H9 (cell line): Measurements from ENCODE around the gene DLX5. TPM values are rescaled to one million over a fixed set of nuclear protein-coding genes. Genes with fewer than 3 reads are reported as not detected.
A peak's percentile ranks its signal among the peaks of the same experiment; 100 is the strongest.

Source experiments
- DNase-seq: peaks from one replicate; pipeline ENCODE4 v3.0.0-alpha.2; 2017
- H2AFZ ChIP-seq: one replicate; pipeline ENCODE4 v1.6.1; 2013; ENCODE audit warnings: mild to moderate bottlenecking, low read length, control low read depth, moderate library complexity
- H2AK5ac ChIP-seq: 2 replicates; pipeline ENCODE4 v1.6.1; 2013; ENCODE audit warnings: low read length, control low read depth, mixed read lengths; ENCODE audit not compliant: insufficient read length
- H2BK120ac ChIP-seq: one replicate; pipeline ENCODE4 v1.6.1; 2013; ENCODE audit warnings: low read depth, mild to moderate bottlenecking, low read length, control low read depth, inconsistent platforms; ENCODE audit not compliant: poor library complexity, severe bottlenecking
- H2BK12ac ChIP-seq: 2 replicates; pipeline ENCODE4 v1.6.1; 2013; ENCODE audit warnings: low read length, control low read depth, mixed read lengths, low read depth; ENCODE audit not compliant: insufficient read length
- H2BK15ac ChIP-seq: 2 replicates; pipeline ENCODE4 v1.6.1; 2013; ENCODE audit warnings: low read depth, low read length, control low read depth
- H2BK20ac ChIP-seq: one replicate; pipeline ENCODE4 v1.6.1; 2013; ENCODE audit warnings: low read depth, mild to moderate bottlenecking, low read length, control low read depth, inconsistent platforms; ENCODE audit not compliant: poor library complexity, severe bottlenecking
- H2BK5ac ChIP-seq: 2 replicates; pipeline ENCODE4 v1.6.1; 2013; ENCODE audit warnings: low read length, control low read depth, mixed read lengths; ENCODE audit not compliant: insufficient read length
- H3K14ac ChIP-seq: 2 replicates; pipeline ENCODE4 v1.6.1; 2013; ENCODE audit warnings: low read length, control low read depth; ENCODE audit not compliant: insufficient read depth
- H3K18ac ChIP-seq: 2 replicates; pipeline ENCODE4 v1.6.1; 2013; ENCODE audit warnings: low read depth, mild to moderate bottlenecking, mixed read lengths, low read length, control low read depth; ENCODE audit not compliant: insufficient read length
- H3K23ac ChIP-seq: 2 replicates; pipeline ENCODE4 v1.6.1; 2013; ENCODE audit warnings: low read length, control low read depth, mixed read lengths, low read depth; ENCODE audit not compliant: insufficient read length
- H3K23me2 ChIP-seq: 2 replicates; pipeline ENCODE4 v1.6.1; 2013; ENCODE audit warnings: low read depth, mild to moderate bottlenecking, mixed read lengths, low read length, control low read depth; ENCODE audit not compliant: insufficient read length, poor library complexity, severe bottlenecking
- H3K27ac ChIP-seq: 2 replicates; pipeline ENCODE4 v1.5.1; 2013; ENCODE audit warnings: low read length, control low read depth, mixed read lengths, low read depth; ENCODE audit not compliant: insufficient read length
- H3K27me3 ChIP-seq: 2 replicates; pipeline ENCODE4 v1.6.1; 2013; ENCODE audit warnings: low read length, control low read depth, inconsistent platforms; ENCODE audit not compliant: insufficient read depth
- H3K4ac ChIP-seq: 2 replicates; pipeline ENCODE4 v1.6.1; 2013; ENCODE audit warnings: low read depth, mild to moderate bottlenecking, control low read depth, inconsistent platforms, low read length, moderate library complexity
- H3K4me1 ChIP-seq: 2 replicates; pipeline ENCODE4 v1.6.1; 2013; ENCODE audit warnings: low read length, control low read depth, inconsistent platforms; ENCODE audit not compliant: insufficient read depth
- H3K4me2 ChIP-seq: 2 replicates; pipeline ENCODE4 v1.6.1; 2013; ENCODE audit warnings: low read length, control low read depth, mixed read lengths; ENCODE audit not compliant: insufficient read length, insufficient read depth
- H3K56ac ChIP-seq: 2 replicates; pipeline ENCODE4 v1.6.1; 2013; ENCODE audit warnings: low read depth, mild to moderate bottlenecking, mixed read lengths, low read length, control low read depth; ENCODE audit not compliant: insufficient read length
- H3K79me1 ChIP-seq: 2 replicates; pipeline ENCODE4 v1.6.1; 2013; ENCODE audit warnings: low read depth, mild to moderate bottlenecking, moderate library complexity, low read length, control low read depth, inconsistent platforms; ENCODE audit not compliant: insufficient read depth, poor library complexity, severe bottlenecking
- H3K79me2 ChIP-seq: 2 replicates; pipeline ENCODE4 v1.6.1; 2013; ENCODE audit warnings: low read length, control low read depth, inconsistent platforms; ENCODE audit not compliant: insufficient read depth
- H3K9ac ChIP-seq: 2 replicates; pipeline ENCODE4 v1.6.1; 2013; ENCODE audit warnings: low read length, control low read depth, mixed read lengths; ENCODE audit not compliant: insufficient read length; ENCODE audit errors: extremely low read depth
- H3K9me3 ChIP-seq: one replicate; pipeline ENCODE4 v1.6.1; 2013; ENCODE audit warnings: low read depth, low read length, inconsistent platforms; ENCODE audit not compliant: control insufficient read depth
- H3T11ph ChIP-seq: one replicate; pipeline ENCODE4 v1.6.1; 2013; ENCODE audit warnings: mild to moderate bottlenecking, low read length, control low read depth, inconsistent platforms
- H4K20me1 ChIP-seq: one replicate; pipeline ENCODE4 v1.6.1; 2013; ENCODE audit not compliant: control insufficient read depth, insufficient read length, insufficient read depth
- H4K5ac ChIP-seq: 2 replicates; pipeline ENCODE4 v1.6.1; 2013; ENCODE audit warnings: low read depth, mild to moderate bottlenecking, mixed read lengths, low read length, control low read depth; ENCODE audit not compliant: insufficient read length
- H4K8ac ChIP-seq: replicated peaks from 2 replicates; pipeline ENCODE4 v1.6.1; 2013; ENCODE audit warnings: low read length, control low read depth, mixed read lengths, low read depth; ENCODE audit not compliant: insufficient read length
- H4K91ac ChIP-seq: 2 replicates; pipeline ENCODE4 v1.6.1; 2013; ENCODE audit warnings: low read depth, mild to moderate bottlenecking, moderate library complexity, mixed read lengths, low read length, control low read depth; ENCODE audit not compliant: insufficient read length
- H3K27ac Mint-ChIP-seq, 3 experiments: 2 replicates in 2 of 3; 3 replicates in 1 of 3; pipeline ENCODE4 v1.8.0; 2020 to 2021; ENCODE audit warnings: mixed read lengths in 3 of 3, mild to moderate bottlenecking in 1 of 3, moderate library complexity in 1 of 3
- H3K27me3 Mint-ChIP-seq: 2 replicates; pipeline ENCODE4 v1.8.0; 2021; ENCODE audit warnings: low read depth, mild to moderate bottlenecking, moderate library complexity, mixed read lengths
- H3K36me3 Mint-ChIP-seq, 3 experiments: 2 replicates in 2 of 3; 3 replicates in 1 of 3; pipeline ENCODE4 v1.8.0; 2020 to 2021; ENCODE audit warnings: low read depth in 3 of 3, mixed read lengths in 3 of 3; ENCODE audit not compliant: insufficient read depth in 1 of 3
- H3K4me1 Mint-ChIP-seq, 2 experiments: 2 replicates each; pipeline ENCODE4 v1.8.0; 2020; ENCODE audit warnings: mixed read lengths in 2 of 2
- H3K4me3 Mint-ChIP-seq, 2 experiments: 2 replicates in 1 of 2; 3 replicates in 1 of 2; pipeline ENCODE4 v1.8.0; 2020 to 2021; ENCODE audit warnings: mild to moderate bottlenecking in 2 of 2, mixed read lengths in 2 of 2, moderate library complexity in 1 of 2
- H3K9me3 Mint-ChIP-seq, 2 experiments: 2 replicates in 1 of 2; 3 replicates in 1 of 2; pipeline ENCODE4 v1.8.0; 2020; ENCODE audit warnings: mild to moderate bottlenecking in 2 of 2, mixed read lengths in 2 of 2, moderate library complexity in 1 of 2
- WGBS: extraction: QIAGEN DNeasy Blood & Tissue Kit; methylation state at CpG from one replicate; pipeline ENCODE4 v1.1.7; 2013; ENCODE audit warnings: missing lambda C conversion rate, low lambda C conversion rate, mixed read lengths; ENCODE audit not compliant: insufficient read length; ENCODE audit errors: extremely low coverage; 5-methylcytosine and 5-hydroxymethylcytosine counted together
- total RNA-seq: library from RNA; stranded (reverse); gene quantifications from 2 replicates; pipeline ENCODE4 v1.2.1, GENCODE V29; 2021
- TF ChIP-seq, protein P1 (sequence below): fragments of 200-600 bp; sonication (generic); conservative IDR thresholded peaks from 3 replicates; pipeline ENCODE4 v1.8.0; 2021; ENCODE audit warnings: antibody characterized with exemption, mild to moderate bottlenecking

DLX5 gene
- total RNA-seq, 1 experiment from 2014 or later: 0.22 TPM

DNA sequence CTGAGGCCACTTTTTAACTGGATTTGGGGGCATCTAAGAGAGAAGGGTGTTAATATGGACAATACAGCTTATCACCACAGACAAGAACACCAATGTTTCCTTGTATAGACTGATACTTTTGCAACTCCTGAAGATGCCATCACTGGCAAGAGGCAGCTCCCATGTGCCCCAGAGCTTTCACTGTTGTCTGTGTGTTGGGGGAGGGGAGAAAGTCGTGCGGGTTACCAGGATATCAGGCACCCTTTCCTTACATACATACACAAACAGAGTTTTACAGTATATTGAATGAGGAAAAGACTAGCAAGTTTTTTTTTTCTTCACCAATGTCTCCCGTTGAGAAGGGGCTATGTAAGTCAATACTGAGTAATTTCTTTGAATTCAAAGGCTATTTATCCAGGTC, 23.4 kb downstream of the DLX5 start:
- no peak overlapping the region for H4K8ac ChIP-seq
- no peak overlapping the region for H3K56ac ChIP-seq
- no peak overlapping the region for H2BK12ac ChIP-seq
- no peak overlapping the region for H2AK5ac ChIP-seq
- H4K5ac ChIP-seq: no peak overlapping the region
- H3K27ac ChIP-seq: no peak overlapping the region
- WGBS: no CpG with 5 or more reads among the region's 3 CpGs
- no peaks in the 10 kb centered on the region for H3K79me1 ChIP-seq
- no peaks in the 10 kb centered on the region for H4K20me1 ChIP-seq
- H3K23me2 ChIP-seq: peaks cover 5% of the 10 kb centered on the region
- peak overlapping the region in 1 of 2 experiments; percentile 56; a peak in 2 of 5 replicates for H3K4me3 Mint-ChIP-seq
- H4K91ac ChIP-seq: no peak overlapping the region
- H2BK15ac ChIP-seq: no peak overlapping the region
- DNase-seq: peak; percentile 31
- no peak overlapping the region for H3K9ac ChIP-seq
- H3K27ac Mint-ChIP-seq: peak overlapping the region in 1 of 3 experiments; percentile 78; a peak in 1 of 7 replicates
- H3K4me1 Mint-ChIP-seq: peaks cover 55 to 71% of the 10 kb centered on the region in 2 experiments
- peaks cover 100% of the 10 kb centered on the region for H3K27me3 Mint-ChIP-seq
- no peak overlapping the region for H2BK120ac ChIP-seq
- no peak overlapping the region for H3K14ac ChIP-seq
- H2AFZ ChIP-seq: no peak overlapping the region
- H3T11ph ChIP-seq: no peak overlapping the region
- H3K79me2 ChIP-seq: no peaks in the 10 kb centered on the region
- peaks cover 0 to 10% of the 10 kb centered on the region in 2 experiments; a peak in 3 of 5 replicates for H3K9me3 Mint-ChIP-seq
- TF ChIP-seq, protein P1, sequence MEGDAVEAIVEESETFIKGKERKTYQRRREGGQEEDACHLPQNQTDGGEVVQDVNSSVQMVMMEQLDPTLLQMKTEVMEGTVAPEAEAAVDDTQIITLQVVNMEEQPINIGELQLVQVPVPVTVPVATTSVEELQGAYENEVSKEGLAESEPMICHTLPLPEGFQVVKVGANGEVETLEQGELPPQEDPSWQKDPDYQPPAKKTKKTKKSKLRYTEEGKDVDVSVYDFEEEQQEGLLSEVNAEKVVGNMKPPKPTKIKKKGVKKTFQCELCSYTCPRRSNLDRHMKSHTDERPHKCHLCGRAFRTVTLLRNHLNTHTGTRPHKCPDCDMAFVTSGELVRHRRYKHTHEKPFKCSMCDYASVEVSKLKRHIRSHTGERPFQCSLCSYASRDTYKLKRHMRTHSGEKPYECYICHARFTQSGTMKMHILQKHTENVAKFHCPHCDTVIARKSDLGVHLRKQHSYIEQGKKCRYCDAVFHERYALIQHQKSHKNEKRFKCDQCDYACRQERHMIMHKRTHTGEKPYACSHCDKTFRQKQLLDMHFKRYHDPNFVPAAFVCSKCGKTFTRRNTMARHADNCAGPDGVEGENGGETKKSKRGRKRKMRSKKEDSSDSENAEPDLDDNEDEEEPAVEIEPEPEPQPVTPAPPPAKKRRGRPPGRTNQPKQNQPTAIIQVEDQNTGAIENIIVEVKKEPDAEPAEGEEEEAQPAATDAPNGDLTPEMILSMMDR: no peak
- H3K4me1 ChIP-seq: no peaks in the 10 kb centered on the region; the same call in 1 of the 2 replicates
- H3K36me3 Mint-ChIP-seq: no peaks in the 10 kb centered on the region
- H3K23ac ChIP-seq: no peak overlapping the region
- no peak overlapping the region for H2BK20ac ChIP-seq
- peaks cover 86% of the 10 kb centered on the region for H3K27me3 ChIP-seq
- no peaks in the 10 kb centered on the region for H3K9me3 ChIP-seq
- H3K4ac ChIP-seq: no peak overlapping the region
- H3K18ac ChIP-seq: no peak overlapping the region
- H2BK5ac ChIP-seq: no peak overlapping the region
- H3K4me2 ChIP-seq: no peak overlapping the region
